ENCODE measurements around the gene TOR3A. TPM values are rescaled to one million over a fixed set of nuclear protein-coding genes. Genes with fewer than 3 reads are reported as not detected.

TOR3A gene
- total RNA-seq, 2 donors from 2014 or later, result 37.4 to 69.2 TPM

GRCh38 chr1:179092896-179093461 lies 11.1 kb downstream of the TOR3A start:
- H3K27me3 ChIP-seq (replicated peaks; ENCODE audit: insufficient read depth), result no peaks in the 10 kb centered on the region
- ATAC-seq (ENCODE audit: insufficient number of reproducible peaks, low FRiP score, low read depth) (no peak), DNase-seq (ENCODE audit: low spot score) (no peak)
- peaks cover 13 to 29% of the 10 kb centered on the region in 2 donors for H3K4me1 ChIP-seq (ENCODE audit: control insufficient read depth in 1 of 2, low read depth in 2 of 2)
- H3K36me3 ChIP-seq, result peaks cover 26% of the 10 kb centered on the region
- peak overlapping the region in 1 of 2 donors; percentile 20 for H3K27ac ChIP-seq
- no peak overlapping the region for H3K4me3 ChIP-seq
- H3K9me3 ChIP-seq, result no peaks in the 10 kb centered on the region
- TF ChIP-seq, protein P1, sequence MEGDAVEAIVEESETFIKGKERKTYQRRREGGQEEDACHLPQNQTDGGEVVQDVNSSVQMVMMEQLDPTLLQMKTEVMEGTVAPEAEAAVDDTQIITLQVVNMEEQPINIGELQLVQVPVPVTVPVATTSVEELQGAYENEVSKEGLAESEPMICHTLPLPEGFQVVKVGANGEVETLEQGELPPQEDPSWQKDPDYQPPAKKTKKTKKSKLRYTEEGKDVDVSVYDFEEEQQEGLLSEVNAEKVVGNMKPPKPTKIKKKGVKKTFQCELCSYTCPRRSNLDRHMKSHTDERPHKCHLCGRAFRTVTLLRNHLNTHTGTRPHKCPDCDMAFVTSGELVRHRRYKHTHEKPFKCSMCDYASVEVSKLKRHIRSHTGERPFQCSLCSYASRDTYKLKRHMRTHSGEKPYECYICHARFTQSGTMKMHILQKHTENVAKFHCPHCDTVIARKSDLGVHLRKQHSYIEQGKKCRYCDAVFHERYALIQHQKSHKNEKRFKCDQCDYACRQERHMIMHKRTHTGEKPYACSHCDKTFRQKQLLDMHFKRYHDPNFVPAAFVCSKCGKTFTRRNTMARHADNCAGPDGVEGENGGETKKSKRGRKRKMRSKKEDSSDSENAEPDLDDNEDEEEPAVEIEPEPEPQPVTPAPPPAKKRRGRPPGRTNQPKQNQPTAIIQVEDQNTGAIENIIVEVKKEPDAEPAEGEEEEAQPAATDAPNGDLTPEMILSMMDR (IDR thresholded peaks at IDR 0.05), result no peak

DNA sequence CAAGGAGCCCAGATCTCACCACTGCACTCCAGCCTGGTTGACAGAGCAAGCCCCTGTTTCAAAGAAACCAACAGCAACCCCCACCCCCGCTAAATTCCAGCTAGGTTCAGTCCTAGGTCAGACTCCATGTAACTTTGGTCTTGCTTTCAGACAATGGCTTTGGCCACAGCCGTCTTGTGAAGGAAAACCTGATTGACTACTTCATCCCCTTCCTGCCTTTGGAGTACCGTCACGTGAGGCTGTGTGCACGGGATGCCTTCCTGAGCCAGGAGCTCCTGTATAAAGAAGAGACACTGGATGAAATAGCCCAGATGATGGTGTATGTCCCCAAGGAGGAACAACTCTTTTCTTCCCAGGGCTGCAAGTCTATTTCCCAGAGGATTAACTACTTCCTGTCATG lies 12.9 kb downstream of the TOR3A start:
- ATAC-seq (ENCODE audit: insufficient number of reproducible peaks, low FRiP score, low read depth) (no peak), DNase-seq (ENCODE audit: low spot score) (no peak)
- H3K4me1 ChIP-seq (ENCODE audit: control insufficient read depth in 1 of 2, low read depth in 2 of 2), result peaks cover 13 to 29% of the 10 kb centered on the region in 2 donors
- H3K27me3 ChIP-seq (replicated peaks; ENCODE audit: insufficient read depth), result no peaks in the 10 kb centered on the region
- no peaks in the 10 kb centered on the region for H3K9me3 ChIP-seq
- H3K36me3 ChIP-seq, result peaks cover 23% of the 10 kb centered on the region
- no peak overlapping the region for H3K27ac ChIP-seq
- no peak overlapping the region for H3K4me3 ChIP-seq
- TF ChIP-seq, protein P1 (IDR thresholded peaks at IDR 0.05), result no peak

GRCh38 chr1:179095377-179095776 lies 13.5 kb downstream of the TOR3A start:
- TF ChIP-seq, protein P1 (IDR thresholded peaks at IDR 0.05), result no peak
- DNase-seq (ENCODE audit: low spot score) (no peak), ATAC-seq (ENCODE audit: insufficient number of reproducible peaks, low FRiP score, low read depth) (no peak)
- Histone ChIP-seq H3K36me3 (peaks cover 23% of the 10 kb centered on the region), H3K27ac (no peak overlapping the region), H3K9me3 (no peaks in the 10 kb centered on the region), H3K27me3 (replicated peaks; ENCODE audit: insufficient read depth) (no peaks in the 10 kb centered on the region), H3K4me3 (no peak overlapping the region), H3K4me1 (ENCODE audit: control insufficient read depth in 1 of 2, low read depth in 2 of 2) (peaks cover 10 to 24% of the 10 kb centered on the region in 2 donors)

DNA sequence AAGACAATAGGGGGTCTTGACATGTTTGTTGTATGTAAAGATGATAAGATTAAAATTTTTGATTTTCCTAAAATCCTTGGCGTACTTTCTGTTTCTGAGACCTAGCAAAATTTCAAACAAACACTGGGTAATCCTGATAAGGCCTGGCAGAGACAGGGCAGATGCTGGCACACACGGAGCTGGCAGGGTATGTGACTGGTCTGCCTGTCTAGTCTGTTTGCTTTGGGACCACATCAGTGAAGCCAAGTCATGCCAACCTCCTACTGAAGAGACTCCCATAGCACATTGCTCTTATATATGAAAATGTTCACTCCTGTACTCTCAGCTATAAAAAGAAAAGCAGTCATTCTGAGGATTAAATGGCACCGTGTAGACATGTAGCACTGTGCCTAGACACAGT lies 14.1 kb downstream of the TOR3A start:
- no peaks in the 10 kb centered on the region for H3K27me3 ChIP-seq (replicated peaks; ENCODE audit: insufficient read depth)
- DNase-seq (ENCODE audit: low spot score) (no peak), ATAC-seq (ENCODE audit: insufficient number of reproducible peaks, low FRiP score, low read depth) (no peak)
- H3K9me3 ChIP-seq, result no peaks in the 10 kb centered on the region
- peaks cover 8 to 19% of the 10 kb centered on the region in 2 donors for H3K4me1 ChIP-seq (ENCODE audit: control insufficient read depth in 1 of 2, low read depth in 2 of 2)
- no peak overlapping the region for H3K4me3 ChIP-seq
- peaks cover 23% of the 10 kb centered on the region for H3K36me3 ChIP-seq
- TF ChIP-seq, protein P1 (IDR thresholded peaks at IDR 0.05), result no peak
- H3K27ac ChIP-seq, result no peak overlapping the region

- no peaks in the 10 kb centered on the region for H3K9me3 ChIP-seq
- DNase-seq (ENCODE audit: low spot score), result no peak
- ATAC-seq (ENCODE audit: insufficient number of reproducible peaks, low FRiP score, low read depth), result no peak
- no peak overlapping the region for H3K27ac ChIP-seq
- no peaks in the 10 kb centered on the region for H3K27me3 ChIP-seq (replicated peaks; ENCODE audit: insufficient read depth)
- TF ChIP-seq, protein P1 (IDR thresholded peaks at IDR 0.05), result no peak
- no peak overlapping the region for H3K4me3 ChIP-seq
- peaks cover under 1% of the 10 kb centered on the region for H3K36me3 ChIP-seq
- no peaks in the 10 kb centered on the region for H3K4me1 ChIP-seq (ENCODE audit: control insufficient read depth in 1 of 2, low read depth in 2 of 2)
Observed at GRCh38 chr1:179099891-179100290, 18.0 kb downstream of the TOR3A start.

Measured in thoracic aorta (tissue), 2 donors.